Upper lobe of left lung (tissue), 6 donors: ENCODE results near the gene LRRC14B. TPM values are rescaled to one million over a fixed set of nuclear protein-coding genes. Genes with fewer than 3 reads are reported as not detected.

Source experiments
- ATAC-seq, 2 donors: fragments of 200-7000 bp; cut with Tn5 transposase; one replicate each; pipeline ENCODE4 v1.9.1; 2022; ENCODE audit warnings: mild to moderate bottlenecking in 2 of 2, moderate library complexity in 2 of 2; ENCODE audit not compliant: low FRiP score in 2 of 2
- DNase-seq, 2 donors: peaks; one replicate each; pipeline ENCODE4 v3.0.0-alpha.2; 2019 to 2020
- H3K27ac ChIP-seq, 4 donors: fragments of 200-600 bp; sonication (generic); one replicate each; pipeline ENCODE4 v1.5.1; 2016 to 2019
- H3K27me3 ChIP-seq, 4 donors: fragments of 200-600 bp; sonication (generic); one replicate each; pipeline ENCODE4 v1.5.1; 2017 to 2019
- H3K36me3 ChIP-seq, 4 donors: fragments of 200-600 bp; sonication (generic); one replicate each; pipeline ENCODE4 v1.5.1; 2016 to 2019
- H3K4me1 ChIP-seq, 4 donors: fragments of 200-600 bp; sonication (generic); one replicate each; pipeline ENCODE4 v1.5.1; 2018 to 2019
- H3K4me3 ChIP-seq, 4 donors: fragments of 200-600 bp; sonication (generic); one replicate each; pipeline ENCODE4 v1.5.1; 2017 to 2019; ENCODE audit warnings: mild to moderate bottlenecking in 2 of 4, moderate library complexity in 1 of 4
- H3K9me3 ChIP-seq, 4 donors: fragments of 200-600 bp; sonication (generic); one replicate each; pipeline ENCODE4 v1.5.1; 2018 to 2019
- EP300 ChIP-seq, 4 donors: sonication (generic); formaldehyde crosslinking; IDR thresholded peaks; one replicate each; pipeline ENCODE4 v1.5.1; 2017; ENCODE audit warnings: antibody characterized with exemption in 4 of 4, control low read depth in 2 of 4
- POLR2A ChIP-seq, 4 donors: fragments of 450-650 bp; IDR thresholded peaks; one replicate each; pipeline ENCODE4 v1.5.1; 2016 to 2017; ENCODE audit warnings: antibody characterized with exemption in 4 of 4, mild to moderate bottlenecking in 2 of 4
- POLR2AphosphoS5 ChIP-seq, 2 donors: sonication (generic); formaldehyde crosslinking; IDR thresholded peaks; one replicate each; pipeline ENCODE4 v1.5.1; 2017; ENCODE audit warnings: antibody characterized with exemption in 2 of 2
- WGBS, 2 donors: methylation state at CpG; one replicate each; pipeline ENCODE4 v1.1.5; 2017 to 2018; 5-methylcytosine and 5-hydroxymethylcytosine counted together
- total RNA-seq, 6 donors: library from RNA; depleted of rRNA in 4 of 6; stranded (reverse); fragments of >200 nt in 4 of 6; gene quantifications; one replicate each; pipeline versions ENCODE4 v1.1.0 to v1.2.1, GENCODE V29; 2016 to 2021
- TF ChIP-seq, protein P1 (sequence below), 6 experiments: fragments of 450-650 bp in 4 of 6; fragments of 200-600 bp in 2 of 6; sonication (generic) in 2 of 6; IDR thresholded peaks; one replicate each; pipeline ENCODE4 v1.5.1; 2016 to 2019; ENCODE audit warnings: antibody characterized with exemption in 6 of 6
- donor health status: DM: no; HTN: no; CAD: no; lungs with moderate emphysema.
- donor health status: DM: no; HTN: yes; CAD: no; lungs with severe emphysema.

The LRRC14B gene
- total RNA-seq, 6 donors from 2014 or later: not detected

DNA sequence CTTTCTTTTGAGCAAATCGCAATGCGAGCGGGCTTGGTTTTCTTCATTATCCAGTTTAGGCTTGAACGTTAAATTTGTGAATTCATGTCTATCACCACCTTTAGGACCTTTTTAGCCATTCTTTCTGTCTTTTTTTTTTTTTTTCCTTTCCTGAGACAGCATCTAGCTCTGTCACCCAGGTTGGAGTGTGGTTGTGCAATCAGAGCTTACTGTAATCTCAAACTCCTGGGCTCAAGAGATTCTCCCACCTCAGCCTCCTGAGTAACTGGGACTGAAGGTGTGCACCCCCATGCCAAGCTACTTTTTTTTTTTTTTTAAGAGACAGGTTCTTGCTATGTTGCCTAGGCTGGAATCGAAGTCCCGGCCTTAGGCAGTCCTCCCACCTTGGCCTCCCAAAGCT is 39.2 kb upstream of the LRRC14B start:
- 95 to 98% methylated on average over 6 of the region's 6 CpGs for WGBS, 2 donors
- H3K9me3 ChIP-seq: peaks cover 11 to 13% (median 12%) of the 10 kb centered on the region in 4 donors
- ATAC-seq: no peak
- no peak overlapping the region for H3K4me3 ChIP-seq
- TF ChIP-seq, protein P1, sequence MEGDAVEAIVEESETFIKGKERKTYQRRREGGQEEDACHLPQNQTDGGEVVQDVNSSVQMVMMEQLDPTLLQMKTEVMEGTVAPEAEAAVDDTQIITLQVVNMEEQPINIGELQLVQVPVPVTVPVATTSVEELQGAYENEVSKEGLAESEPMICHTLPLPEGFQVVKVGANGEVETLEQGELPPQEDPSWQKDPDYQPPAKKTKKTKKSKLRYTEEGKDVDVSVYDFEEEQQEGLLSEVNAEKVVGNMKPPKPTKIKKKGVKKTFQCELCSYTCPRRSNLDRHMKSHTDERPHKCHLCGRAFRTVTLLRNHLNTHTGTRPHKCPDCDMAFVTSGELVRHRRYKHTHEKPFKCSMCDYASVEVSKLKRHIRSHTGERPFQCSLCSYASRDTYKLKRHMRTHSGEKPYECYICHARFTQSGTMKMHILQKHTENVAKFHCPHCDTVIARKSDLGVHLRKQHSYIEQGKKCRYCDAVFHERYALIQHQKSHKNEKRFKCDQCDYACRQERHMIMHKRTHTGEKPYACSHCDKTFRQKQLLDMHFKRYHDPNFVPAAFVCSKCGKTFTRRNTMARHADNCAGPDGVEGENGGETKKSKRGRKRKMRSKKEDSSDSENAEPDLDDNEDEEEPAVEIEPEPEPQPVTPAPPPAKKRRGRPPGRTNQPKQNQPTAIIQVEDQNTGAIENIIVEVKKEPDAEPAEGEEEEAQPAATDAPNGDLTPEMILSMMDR (IDR thresholded peaks at IDR 0.05): no peak
- TF ChIP-seq POLR2AphosphoS5 (IDR thresholded peaks at IDR 0.05) (no peak), EP300 (IDR thresholded peaks at IDR 0.05) (no peak), POLR2A (IDR thresholded peaks at IDR 0.05) (no peak)
- no peaks in the 10 kb centered on the region for H3K4me1 ChIP-seq
- H3K36me3 ChIP-seq: no peaks in the 10 kb centered on the region
- no peaks in the 10 kb centered on the region for H3K27me3 ChIP-seq
- no peak for DNase-seq
- H3K27ac ChIP-seq: no peak overlapping the region

DNA sequence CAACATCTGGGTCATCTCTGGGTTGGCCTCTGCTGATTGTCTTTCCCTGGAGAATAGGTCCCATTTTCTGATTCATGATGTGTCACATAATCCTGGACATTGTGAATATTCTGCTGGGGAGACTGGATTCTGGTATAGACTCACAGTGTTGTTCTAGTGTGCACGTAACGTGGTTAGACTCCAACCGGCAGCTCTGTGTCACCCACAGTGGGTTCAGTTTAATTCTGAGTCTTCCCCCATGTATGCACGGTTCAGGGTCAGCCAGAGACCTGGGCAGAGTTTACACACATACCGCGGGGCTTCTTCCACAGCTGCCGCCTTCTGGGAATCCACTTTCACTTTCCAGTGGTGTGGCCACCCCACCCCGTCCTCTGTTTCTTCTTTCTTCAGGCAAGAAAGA is 38.0 kb upstream of the LRRC14B start:
- Histone ChIP-seq H3K27me3 (no peaks in the 10 kb centered on the region), H3K27ac (no peak overlapping the region), H3K4me3 (no peak overlapping the region), H3K36me3 (no peaks in the 10 kb centered on the region), H3K9me3 (peaks cover 0 to 1% (median under 1%) of the 10 kb centered on the region in 4 donors), H3K4me1 (no peaks in the 10 kb centered on the region)
- ATAC-seq (no peak), DNase-seq (no peak)
- WGBS, 2 donors: 81 to 83% methylated on average over 8 of the region's 8 CpGs
- TF ChIP-seq POLR2AphosphoS5 (IDR thresholded peaks at IDR 0.05) (no peak), POLR2A (IDR thresholded peaks at IDR 0.05) (no peak), EP300 (IDR thresholded peaks at IDR 0.05) (no peak)
- TF ChIP-seq, protein P1 (IDR thresholded peaks at IDR 0.05): no peak

DNA sequence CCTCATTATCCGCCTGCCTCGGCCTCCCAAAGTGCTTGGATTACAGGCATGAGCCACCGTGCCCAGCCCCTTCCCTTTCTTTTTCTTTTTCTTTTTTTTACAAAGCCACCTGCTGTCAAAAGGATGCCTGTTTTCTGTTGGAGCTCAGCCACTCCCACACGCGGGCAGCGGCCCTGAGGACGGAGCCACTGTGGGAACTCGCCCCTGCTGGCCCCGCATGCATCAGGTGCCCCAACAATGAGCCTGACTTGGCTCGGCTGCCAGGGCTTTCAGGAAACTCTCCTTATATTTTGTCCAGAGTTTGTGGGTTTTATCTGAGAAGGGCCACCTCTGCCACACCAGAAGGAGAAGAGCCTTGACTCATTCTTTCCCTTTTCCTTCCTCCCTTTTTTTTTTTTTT is 37.1 kb upstream of the LRRC14B start:
- no peak overlapping the region for H3K4me3 ChIP-seq

DNA sequence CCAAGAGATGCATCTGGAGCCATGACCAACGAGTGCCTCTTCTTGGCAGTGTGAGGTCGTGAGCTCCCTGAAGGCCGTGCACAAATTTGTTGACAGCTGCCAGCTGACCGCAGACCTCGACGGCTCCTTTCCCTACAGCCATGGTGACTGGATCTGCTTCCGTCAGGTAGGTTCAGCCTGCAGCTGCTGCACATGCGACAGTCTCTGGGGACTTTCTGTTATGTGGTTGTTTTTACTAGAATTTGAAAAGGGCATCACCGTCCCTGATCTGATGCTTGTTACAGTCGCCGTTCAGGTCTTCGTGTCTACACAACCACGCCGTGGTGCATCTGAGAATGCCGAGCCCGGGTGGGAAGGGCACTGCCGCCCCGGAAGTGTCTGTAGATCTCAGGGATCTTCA is 36.5 kb upstream of the LRRC14B start:
- H3K4me3 ChIP-seq: no peak overlapping the region
- ATAC-seq: no peak
- no peak for DNase-seq
- TF ChIP-seq POLR2AphosphoS5 (IDR thresholded peaks at IDR 0.05) (no peak), POLR2A (IDR thresholded peaks at IDR 0.05) (no peak), EP300 (IDR thresholded peaks at IDR 0.05) (no peak)
- TF ChIP-seq, protein P1 (IDR thresholded peaks at IDR 0.05): no peak
- no peaks in the 10 kb centered on the region for H3K27me3 ChIP-seq
- H3K36me3 ChIP-seq: no peaks in the 10 kb centered on the region
- no peaks in the 10 kb centered on the region for H3K9me3 ChIP-seq
- H3K4me1 ChIP-seq: no peaks in the 10 kb centered on the region
- H3K27ac ChIP-seq: no peak overlapping the region
- 92 to 95% methylated on average over 18 of the region's 18 CpGs for WGBS, 2 donors

More for the DNA sequence above, 37.1 kb upstream of the LRRC14B start:
- TF ChIP-seq EP300 (IDR thresholded peaks at IDR 0.05) (no peak), POLR2A (IDR thresholded peaks at IDR 0.05) (no peak), POLR2AphosphoS5 (IDR thresholded peaks at IDR 0.05) (no peak)
- TF ChIP-seq, protein P1 (IDR thresholded peaks at IDR 0.05): no peak
- H3K27ac ChIP-seq: no peak overlapping the region
- 84 to 86% methylated on average over 10 of the region's 10 CpGs for WGBS, 2 donors
- H3K27me3 ChIP-seq: no peaks in the 10 kb centered on the region
- ATAC-seq (no peak), DNase-seq (no peak)
- no peaks in the 10 kb centered on the region for H3K36me3 ChIP-seq
- H3K9me3 ChIP-seq: no peaks in the 10 kb centered on the region
- H3K4me1 ChIP-seq: no peaks in the 10 kb centered on the region

DNA sequence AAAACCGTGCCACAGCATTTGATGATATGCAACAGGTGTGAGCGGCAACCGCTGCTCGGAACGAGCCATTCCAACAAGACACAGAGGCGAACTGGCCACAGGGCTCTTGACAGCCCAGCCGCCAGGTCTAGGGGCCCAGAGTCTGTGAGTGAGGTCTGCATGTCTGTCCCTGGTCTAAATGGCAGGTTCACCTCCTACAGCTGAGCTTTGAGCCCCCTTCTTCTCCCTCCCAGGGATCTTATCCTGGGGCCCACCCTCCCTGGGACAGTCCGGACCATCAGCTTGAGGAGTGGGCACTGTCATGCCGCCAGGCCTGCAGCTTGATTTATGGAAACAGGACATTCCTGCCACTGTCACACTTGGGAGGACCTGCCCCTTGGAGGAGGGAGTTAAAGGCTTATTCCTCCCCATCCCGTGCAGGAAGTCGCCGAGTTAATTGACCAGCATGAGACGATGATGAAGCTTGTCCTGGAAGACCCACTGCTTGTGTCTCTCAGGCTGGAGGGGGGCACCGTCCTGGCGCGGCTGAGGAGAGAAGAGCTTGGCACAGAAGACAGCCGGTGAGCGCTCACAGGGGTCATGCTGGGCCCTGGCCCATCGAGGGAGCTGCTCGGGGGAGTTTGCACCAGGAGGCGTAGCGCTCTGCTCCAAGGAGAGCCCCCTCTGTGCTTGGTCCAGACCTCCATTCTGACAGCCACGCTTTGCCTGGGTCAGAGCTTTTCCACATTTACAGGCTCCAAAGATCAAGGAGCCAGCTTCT is 35.5 kb upstream of the LRRC14B start:
- no peak for DNase-seq

More for the DNA sequence above, 35.5 kb upstream of the LRRC14B start:
- Histone ChIP-seq H3K27me3 (no peaks in the 10 kb centered on the region), H3K27ac (no peak overlapping the region), H3K36me3 (no peaks in the 10 kb centered on the region), H3K4me3 (no peak overlapping the region), H3K4me1 (no peaks in the 10 kb centered on the region), H3K9me3 (no peaks in the 10 kb centered on the region)
- no peak for TF ChIP-seq EP300 (IDR thresholded peaks at IDR 0.05)
- TF ChIP-seq, protein P1 (IDR thresholded peaks at IDR 0.05): no peak
- no peak for TF ChIP-seq POLR2AphosphoS5 (IDR thresholded peaks at IDR 0.05)
- 85 to 86% methylated on average over 14 to 21 of the region's 23 CpGs for WGBS, 2 donors
- no peak for ATAC-seq
